GM12878 (cell line): ENCODE measurements around the gene FPR1. TPM values are rescaled to one million over a fixed set of nuclear protein-coding genes. Genes with fewer than 3 reads are reported as not detected.

ENCODE experiments used
- ATAC-seq: fragments of 200-7000 bp; cut with Tn5 transposase; 3 replicates; pipeline ENCODE4 v1.9.1; 2020; ENCODE audit warnings: mild to moderate bottlenecking, moderate library complexity
- BruUV-seq: library from RNA; stranded (reverse); fragments of 400-500 nt; replicated peaks from 2 replicates; lab custom pipeline; 2021; lab: Mats Ljungman, UMichigan
- CTCF ChIA-PET: fragments of 300-600 bp; sonication (Branson Sonifier 250); formaldehyde crosslinking; extraction: SDS; loops from one replicate; lab custom pipeline; 2021; ENCODE audit warnings: inconsistent platforms; lab: Yijun Ruan, JAX
- POLR2A ChIA-PET: fragments of 350-600 bp; formaldehyde crosslinking; extraction: SDS; loops from one replicate; lab custom pipeline; 2021; ENCODE audit warnings: inconsistent platforms; lab: Charles Lee
- RAD21 ChIA-PET: fragments of 300-600 bp; sonication (Branson Sonifier 250); formaldehyde crosslinking; loops from one replicate; lab custom pipeline; 2023; ENCODE audit warnings: antibody characterized with exemption; ENCODE audit not compliant: unreplicated experiment; lab: Charles Lee
- SMC1A ChIA-PET: fragments of 300-600 bp; sonication (Branson Sonifier 250); formaldehyde crosslinking; loops from one replicate; lab custom pipeline; 2023; ENCODE audit not compliant: unreplicated experiment, uncharacterized antibody; lab: Charles Lee
- DNase-seq: peaks from one replicate; pipeline ENCODE4 v3.0.0-alpha.2; 2011; ENCODE audit warnings: low read depth, low spot score
- FAIRE-seq: peaks from 3 replicates; lab custom pipeline; 2011; peaks lifted over from hg19 to GRCh38; lab: Jason Lieb, UNC
- H2AFZ ChIP-seq: 2 replicates; pipeline ENCODE4 v1.6.0; 2011; ENCODE audit warnings: low read depth, low read length, control low read depth; ENCODE audit not compliant: control insufficient read depth
- H3K27ac ChIP-seq: 2 replicates; pipeline ENCODE4 v1.5.1; 2011; ENCODE audit warnings: control low read depth; ENCODE audit not compliant: control insufficient read depth, insufficient read depth
- H3K27me3 ChIP-seq, 2 experiments: replicated peaks in 1 of 2; 2 replicates each; pipeline versions ENCODE4 v1.6.0 to v1.6.1; 2011; ENCODE audit warnings: low read length in 1 of 2; ENCODE audit not compliant: control insufficient read depth in 2 of 2, insufficient read depth in 2 of 2
- H3K36me3 ChIP-seq, 2 experiments: 2 replicates each; pipeline ENCODE4 v1.5.1; 2011; ENCODE audit warnings: low read length in 1 of 2; ENCODE audit not compliant: control insufficient read depth in 2 of 2, insufficient read depth in 2 of 2
- H3K4me1 ChIP-seq: 2 replicates; pipeline ENCODE4 v1.6.1; 2011; ENCODE audit warnings: mild to moderate bottlenecking, low read length, moderate library complexity, mixed read lengths; ENCODE audit not compliant: control insufficient read depth, insufficient read depth
- H3K4me2 ChIP-seq: 2 replicates; pipeline ENCODE4 v1.6.0; 2011; ENCODE audit warnings: control low read depth; ENCODE audit not compliant: control insufficient read depth, insufficient read depth
- H3K4me3 ChIP-seq: fragments of 200-600 bp; sonication (generic); 2 replicates; pipeline ENCODE4 v1.5.1; 2016
- H3K79me2 ChIP-seq: 2 replicates; pipeline ENCODE4 v1.6.0; 2011; ENCODE audit warnings: low read length; ENCODE audit not compliant: control insufficient read depth, insufficient read depth
- H3K9ac ChIP-seq: 2 replicates; pipeline ENCODE4 v1.8.0; 2011; ENCODE audit warnings: low read length, control low read depth, mixed read lengths; ENCODE audit not compliant: control insufficient read depth, insufficient read depth
- H3K9me3 ChIP-seq: replicated peaks from 3 replicates; pipeline ENCODE4 v1.5.1; 2011; ENCODE audit warnings: mild to moderate bottlenecking, low read length; ENCODE audit not compliant: control insufficient read depth, insufficient read depth
- H4K20me1 ChIP-seq: 2 replicates; pipeline ENCODE4 v1.6.0; 2011; ENCODE audit not compliant: control insufficient read depth, insufficient read depth
- CHD1 ChIP-seq: IDR thresholded peaks from 2 replicates; pipeline ENCODE4 v1.6.1; 2012; ENCODE audit warnings: low read depth, low read length, improper control_type of control experiment
- ETV6 ChIP-seq, 2 experiments: fragments of 450-650 bp in 1 of 2; IDR thresholded peaks in 1 of 2; conservative IDR thresholded peaks in 1 of 2; 2 replicates each; pipeline ENCODE4 v1.6.1; 2014; ENCODE audit warnings: antibody characterized with exemption in 1 of 2, borderline replicate concordance in 1 of 2, low read depth in 1 of 2, mild to moderate bottlenecking in 1 of 2, moderate library complexity in 1 of 2
- SMAD5 ChIP-seq: IDR thresholded peaks from 2 replicates; pipeline ENCODE4 v1.6.1; 2016; ENCODE audit warnings: antibody characterized with exemption, low read depth
- WGBS: methylation state at CpG from one replicate; pipeline ENCODE4 v1.1.6; 2016; ENCODE audit warnings: low lambda C conversion rate; ENCODE audit not compliant: insufficient replicate concordance, insufficient coverage; ENCODE audit errors: missing lambda C conversion rate; 5-methylcytosine and 5-hydroxymethylcytosine counted together
- in situ Hi-C: fragments of 300-500 bp; cut with MboI; formaldehyde crosslinking; loops from 9 replicates; pipeline ENCODE4 v1.14.3; 2018; ENCODE audit warnings: mixed read lengths
- intact Hi-C: fragments of 100-400 bp; cut with micrococcal nuclease; formaldehyde crosslinking; loops from one replicate; pipeline ENCODE4 v1.14.2; 2022; ENCODE audit not compliant: unreplicated experiment
- polyA plus RNA-seq, 11 experiments: library from polyadenylated mRNA; depleted of rRNA in 4 of 11; unstranded in 6 of 11; stranded (reverse) in 5 of 11; fragments of >200 nt; fragmentation: Nextera tagmentation in 4 of 11; fragmentation: Illumina TruSeq in 1 of 11; extraction: Ambion mirVana in 4 of 11; extraction: Trizol in 1 of 11; gene quantifications; 1 replicate in 1 of 11; 2 replicates in 10 of 11; pipeline versions ENCODE4 v1.2.1 to v1.2.3, GENCODE V29; 2011 to 2016; ENCODE audit warnings: inconsistent platforms in 2 of 11, missing spikeins in 2 of 11, low read depth in 1 of 11
- total RNA-seq, 4 experiments: library from RNA; depleted of rRNA in 3 of 4; stranded (reverse); fragments of >200 nt in 3 of 4; fragmentation: Illumina TruSeq in 1 of 4; extraction: Trizol in 1 of 4; gene quantifications; 2 replicates each; pipeline versions ENCODE4 v1.2.1 to v1.2.3, GENCODE V29; 2013 to 2021
- TF ChIP-seq, protein P1 (sequence below): fragments of 150-350 bp; IDR thresholded peaks from 2 replicates; pipeline ENCODE4 v1.6.1; 2016; ENCODE audit warnings: low read depth, low read length

Gene FPR1
- total and polyA plus RNA-seq, 10 of the 15 experiments (the other 5 are each of a cell fraction or from before 2014, with no cell fraction given) = not detected

DNA sequence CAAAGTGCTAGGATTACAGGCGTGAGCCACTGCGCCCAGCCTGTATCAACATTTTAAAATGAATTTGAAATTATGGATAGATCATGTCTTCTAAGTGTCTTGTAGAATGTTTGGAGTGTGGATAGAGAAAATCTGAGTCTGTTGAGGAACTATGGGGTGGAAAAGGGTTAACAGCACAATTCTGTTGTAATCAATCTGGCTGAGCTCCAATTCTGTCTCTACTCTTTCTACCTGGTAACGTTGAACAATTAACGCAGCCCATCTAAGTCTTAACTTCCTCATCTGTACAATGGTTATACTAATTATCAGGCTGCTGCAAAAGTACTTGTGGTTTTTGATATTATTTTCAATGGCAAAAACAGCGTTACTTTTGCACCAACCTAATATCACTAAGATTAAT is 13.4 kb upstream of the FPR1 start:
- DNase-seq (no peak), FAIRE-seq (no peak), ATAC-seq (no peak)
- SMC1A ChIA-PET = no interaction called here
- WGBS = 52% methylated on average over 5 of the region's 5 CpGs
- Histone ChIP-seq H3K4me3 (no peak overlapping the region), H3K4me2 (no peak overlapping the region), H4K20me1 (no peaks in the 10 kb centered on the region), H3K4me1 (no peaks in the 10 kb centered on the region), H3K27ac (no peak overlapping the region), H3K27me3 (no peaks in the 10 kb centered on the region), H2AFZ (no peak overlapping the region), H3K79me2 (no peaks in the 10 kb centered on the region), H3K9ac (no peak overlapping the region), H3K9me3 (no peaks in the 10 kb centered on the region; the same call in 2 of the 3 replicates), H3K36me3 (no peaks in the 10 kb centered on the region)
- in situ Hi-C loops = no loop called here
- RAD21 ChIA-PET = no interaction called here
- CTCF ChIA-PET = no interaction called here
- no TSS peak for BruUV-seq
- POLR2A ChIA-PET = no interaction called here
- intact Hi-C loops = no loop called here
- TF ChIP-seq SMAD5 (no peak), ETV6 (conservative IDR thresholded peaks at IDR 0.05 in 1 of 2, IDR thresholded peaks at IDR 0.05 in 1 of 2; ENCODE audit: borderline replicate concordance in 1 of 2, low read depth in 1 of 2) (no peak), CHD1 (no peak)
- TF ChIP-seq, protein P1, sequence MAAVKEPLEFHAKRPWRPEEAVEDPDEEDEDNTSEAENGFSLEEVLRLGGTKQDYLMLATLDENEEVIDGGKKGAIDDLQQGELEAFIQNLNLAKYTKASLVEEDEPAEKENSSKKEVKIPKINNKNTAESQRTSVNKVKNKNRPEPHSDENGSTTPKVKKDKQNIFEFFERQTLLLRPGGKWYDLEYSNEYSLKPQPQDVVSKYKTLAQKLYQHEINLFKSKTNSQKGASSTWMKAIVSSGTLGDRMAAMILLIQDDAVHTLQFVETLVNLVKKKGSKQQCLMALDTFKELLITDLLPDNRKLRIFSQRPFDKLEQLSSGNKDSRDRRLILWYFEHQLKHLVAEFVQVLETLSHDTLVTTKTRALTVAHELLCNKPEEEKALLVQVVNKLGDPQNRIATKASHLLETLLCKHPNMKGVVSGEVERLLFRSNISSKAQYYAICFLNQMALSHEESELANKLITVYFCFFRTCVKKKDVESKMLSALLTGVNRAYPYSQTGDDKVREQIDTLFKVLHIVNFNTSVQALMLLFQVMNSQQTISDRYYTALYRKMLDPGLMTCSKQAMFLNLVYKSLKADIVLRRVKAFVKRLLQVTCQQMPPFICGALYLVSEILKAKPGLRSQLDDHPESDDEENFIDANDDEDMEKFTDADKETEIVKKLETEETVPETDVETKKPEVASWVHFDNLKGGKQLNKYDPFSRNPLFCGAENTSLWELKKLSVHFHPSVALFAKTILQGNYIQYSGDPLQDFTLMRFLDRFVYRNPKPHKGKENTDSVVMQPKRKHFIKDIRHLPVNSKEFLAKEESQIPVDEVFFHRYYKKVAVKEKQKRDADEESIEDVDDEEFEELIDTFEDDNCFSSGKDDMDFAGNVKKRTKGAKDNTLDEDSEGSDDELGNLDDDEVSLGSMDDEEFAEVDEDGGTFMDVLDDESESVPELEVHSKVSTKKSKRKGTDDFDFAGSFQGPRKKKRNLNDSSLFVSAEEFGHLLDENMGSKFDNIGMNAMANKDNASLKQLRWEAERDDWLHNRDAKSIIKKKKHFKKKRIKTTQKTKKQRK = no peak
